ENCODE data around the gene ACADVL. TPM values are rescaled to one million over a fixed set of nuclear protein-coding genes. Genes with fewer than 3 reads are reported as not detected.

ACADVL gene
- total and polyA plus RNA-seq, 12 donors: 961 to 6,098 (median 1,772) TPM

- peaks cover 10% of the 10 kb centered on the region for H3K27me3 ChIP-seq
- TF ChIP-seq POLR2A (IDR thresholded peaks at IDR 0.05) (no peak), CTCF (IDR thresholded peaks at IDR 0.05) (no peak)
- no peaks in the 10 kb centered on the region for H3K36me3 ChIP-seq (replicated peaks in 1 of 2)
- no peaks in the 10 kb centered on the region for H3K9me3 ChIP-seq (replicated peaks in 1 of 3)
- no peak overlapping the region for H3K27ac ChIP-seq
- peaks cover 6 to 14% of the 10 kb centered on the region in 2 donors for H3K4me1 ChIP-seq (replicated peaks in 1 of 2)
- peak in 2 of 7 donors; percentile 26 to 50 for DNase-seq
- H3K4me3 ChIP-seq: peak overlapping the region in 1 of 4 donors; percentile 53
- WGBS, 4 donors: 6 to 10% (median 8%) methylated on average over 6 to 17 of the region's 17 CpGs
- intact Hi-C loops (cut with DNase I): no loop called here
Measured at GRCh38 chr17:7176841-7177190, 42.9 kb upstream of the ACADVL start.

- WGBS, 4 donors: 2 to 3% (median 2%) methylated on average over 15 to 31 of the region's 31 CpGs
Measured at GRCh38 chr17:7177191-7177953, 42.4 kb upstream of the ACADVL start.

GRCh38 chr17:7177954-7178477 is 41.7 kb upstream of the ACADVL start:
- intact Hi-C loops (cut with DNase I): no loop called here
- 4 to 7% (median 6%) methylated on average over 11 to 18 of the region's 18 CpGs for WGBS, 4 donors
- H3K27me3 ChIP-seq: peaks cover 10% of the 10 kb centered on the region
- no peak for DNase-seq
- H3K4me1 ChIP-seq (replicated peaks in 1 of 2): peaks cover 6 to 14% of the 10 kb centered on the region in 2 donors
- no peak overlapping the region for H3K27ac ChIP-seq
- no peak for TF ChIP-seq CTCF (IDR thresholded peaks at IDR 0.05)
- no peak for TF ChIP-seq POLR2A (IDR thresholded peaks at IDR 0.05)
- no peaks in the 10 kb centered on the region for H3K9me3 ChIP-seq (replicated peaks in 1 of 3)
- no peaks in the 10 kb centered on the region for H3K36me3 ChIP-seq (replicated peaks in 1 of 2)
- peak overlapping the region in 1 of 4 donors; percentile 53 for H3K4me3 ChIP-seq

More at GRCh38 chr17:7177191-7177953, 42.4 kb upstream of the ACADVL start:
- peak; percentile 57 to 83 (median 75) for DNase-seq
- Histone ChIP-seq H3K36me3 (replicated peaks in 1 of 2) (no peaks in the 10 kb centered on the region), H3K27me3 (peaks cover 10% of the 10 kb centered on the region), H3K4me1 (replicated peaks in 1 of 2) (peaks cover 6 to 14% of the 10 kb centered on the region in 2 donors), H3K4me3 (peak overlapping the region in 1 of 4 donors; percentile 53), H3K27ac (no peak overlapping the region), H3K9me3 (replicated peaks in 1 of 3) (no peaks in the 10 kb centered on the region)
- intact Hi-C loops (cut with DNase I): no loop called here
- TF ChIP-seq POLR2A (IDR thresholded peaks at IDR 0.05): no peak
- TF ChIP-seq CTCF (IDR thresholded peaks at IDR 0.05): peak; percentile 49 to 81 (median 69)

GRCh38 chr17:7178973-7179316 is 40.8 kb upstream of the ACADVL start:
- H3K27me3 ChIP-seq: peaks cover 10% of the 10 kb centered on the region
- WGBS, 4 donors: 79 to 88% (median 81%) methylated on average over 5 to 11 of the region's 11 CpGs
- H3K36me3 ChIP-seq (replicated peaks in 1 of 2): no peaks in the 10 kb centered on the region
- intact Hi-C loops (cut with DNase I): no loop called here
- H3K27ac ChIP-seq: no peak overlapping the region
- no peak overlapping the region for H3K4me3 ChIP-seq
- H3K4me1 ChIP-seq (replicated peaks in 1 of 2): peaks cover 6 to 19% of the 10 kb centered on the region in 2 donors
- no peaks in the 10 kb centered on the region for H3K9me3 ChIP-seq (replicated peaks in 1 of 3)
- TF ChIP-seq CTCF (IDR thresholded peaks at IDR 0.05): no peak
- DNase-seq: no peak
